K562 (cell line): ENCODE data around the gene CDH12. TPM values are rescaled to one million over a fixed set of nuclear protein-coding genes. Genes with fewer than 3 reads are reported as not detected.

Experiments used
- ATAC-seq: fragments of 200-7000 bp; cut with Tn5 transposase; 3 replicates; pipeline ENCODE4 v1.9.1; 2020; ENCODE audit warnings: moderate library complexity
- BruUV-seq: library from RNA; stranded (reverse); fragments of 400-500 nt; replicated peaks from 2 replicates; lab custom pipeline; 2021; lab: Mats Ljungman, UMichigan
- CTCF ChIA-PET: fragments of 300-600 bp; formaldehyde crosslinking; extraction: SDS; loops from one replicate; lab custom pipeline; 2021; ENCODE audit warnings: low intra/inter-chr PET ratio; lab: Yijun Ruan, JAX
- POLR2A ChIA-PET: fragments of 300-600, 350-650 bp; sonication (Branson Sonifier 250); formaldehyde crosslinking; extraction: SDS; loops from one replicate; lab custom pipeline; 2021; ENCODE audit warnings: antibody characterized with exemption, inconsistent platforms; lab: Yijun Ruan, JAX
- DNase-seq, 4 experiments: peaks; one replicate each; pipeline versions ENCODE4 v3.0.0 to v3.0.0-alpha.2; 2011 to 2018; ENCODE audit warnings: low spot score in 3 of 4, mixed read lengths in 3 of 4; ENCODE audit errors: extremely low read depth in 1 of 4
- FAIRE-seq: peaks from 2 replicates; lab custom pipeline; 2011; peaks lifted over from hg19 to GRCh38; lab: Jason Lieb, UNC
- H2AFZ ChIP-seq: 2 replicates; pipeline ENCODE4 v1.6.0; 2011; ENCODE audit warnings: low read depth, low read length, control low read depth, inconsistent platforms
- H3K27ac ChIP-seq: fragments of 200-600 bp; 3 replicates; pipeline ENCODE4 v1.8.0; 2011; ENCODE audit warnings: low read depth, mild to moderate bottlenecking, control low read depth, inconsistent platforms, low read length, moderate library complexity, mixed read lengths; ENCODE audit errors: extremely low read depth
- H3K27me3 ChIP-seq, 2 experiments: fragments of 300-600 bp in 1 of 2; 2 replicates in 1 of 2; 3 replicates in 1 of 2; pipeline versions ENCODE4 v1.6.0 to v1.8.0; 2011; ENCODE audit warnings: inconsistent platforms in 2 of 2, low read length in 2 of 2, mild to moderate bottlenecking in 1 of 2, mixed read lengths in 1 of 2, moderate library complexity in 1 of 2; ENCODE audit not compliant: control insufficient read depth in 2 of 2, insufficient read depth in 2 of 2
- H3K36me3 ChIP-seq: fragments of 300-600 bp; 3 replicates; pipeline ENCODE4 v1.8.0; 2011; ENCODE audit warnings: mild to moderate bottlenecking, low read length, inconsistent platforms; ENCODE audit not compliant: control insufficient read depth, insufficient read depth
- H3K4me1 ChIP-seq, 2 experiments: fragments of 200-600 bp in 1 of 2; replicated peaks in 1 of 2; 2 replicates in 1 of 2; 3 replicates in 1 of 2; pipeline versions ENCODE4 v1.5.1 to v1.8.0; 2011; ENCODE audit warnings: inconsistent platforms in 2 of 2, low read length in 2 of 2, mild to moderate bottlenecking in 1 of 2, mixed read lengths in 1 of 2, moderate library complexity in 1 of 2; ENCODE audit not compliant: control insufficient read depth in 2 of 2, insufficient read depth in 2 of 2
- H3K4me2 ChIP-seq: 2 replicates; pipeline ENCODE4 v1.6.1; 2011; ENCODE audit warnings: low read length, control low read depth, inconsistent platforms, mixed read lengths; ENCODE audit not compliant: insufficient read depth
- H3K4me3 ChIP-seq: fragments of 200-600 bp; sonication (generic), shearing (Covaris generic); 2 replicates; pipeline ENCODE4 v1.5.1; 2016; ENCODE audit warnings: control low read depth, inconsistent platforms
- H3K79me2 ChIP-seq: fragments of 200-600 bp; 3 replicates; pipeline ENCODE4 v1.8.0; 2011; ENCODE audit warnings: low read length, inconsistent platforms; ENCODE audit not compliant: control insufficient read depth, insufficient read depth
- H3K9ac ChIP-seq, 2 experiments: 2 replicates each; pipeline versions ENCODE4 v1.6.0 to v1.6.1; 2011; ENCODE audit warnings: low read depth in 2 of 2, low read length in 2 of 2, control low read depth in 1 of 2, inconsistent platforms in 1 of 2, mild to moderate bottlenecking in 1 of 2, mixed read lengths in 1 of 2; ENCODE audit not compliant: insufficient read depth in 1 of 2
- H3K9me1 ChIP-seq: one replicate; pipeline ENCODE4 v1.6.0; 2011; ENCODE audit warnings: inconsistent platforms, mild to moderate bottlenecking, low read length, moderate library complexity; ENCODE audit not compliant: control insufficient read depth, insufficient read depth
- H3K9me3 ChIP-seq: replicated peaks from 2 replicates; pipeline ENCODE4 v1.5.1; 2011; ENCODE audit warnings: low read depth, low read length, inconsistent platforms; ENCODE audit not compliant: control insufficient read depth, insufficient read depth
- H4K20me1 ChIP-seq: replicated peaks from 2 replicates; pipeline ENCODE4 v1.6.1; 2011; ENCODE audit warnings: low read length, inconsistent platforms, mixed read lengths; ENCODE audit not compliant: control insufficient read depth, insufficient read depth
- ARNT ChIP-seq, 2 experiments: fragments of 450-650 bp; IDR thresholded peaks; 2 replicates each; pipeline ENCODE4 v1.6.1; 2016; ENCODE audit warnings: mild to moderate bottlenecking in 1 of 2
- ASH1L ChIP-seq: fragments of 450-650 bp; IDR thresholded peaks from 2 replicates; pipeline ENCODE4 v1.6.1; 2018; ENCODE audit warnings: borderline replicate concordance, mild to moderate bottlenecking, low read depth; ENCODE audit not compliant: partially characterized antibody
- ESRRA ChIP-seq: fragments of 450-650 bp; IDR thresholded peaks from 2 replicates; pipeline ENCODE4 v1.6.1; 2014; ENCODE audit warnings: low read depth, mild to moderate bottlenecking, moderate library complexity, borderline replicate concordance
- ETS2 ChIP-seq: IDR thresholded peaks from 2 replicates; pipeline ENCODE4 v1.6.1; 2016; ENCODE audit warnings: borderline replicate concordance, missing genetic modification characterization, mild to moderate bottlenecking, moderate library complexity, missing compliant biosample characterization; ENCODE audit not compliant: poor library complexity, severe bottlenecking
- ETV6 ChIP-seq, 3 experiments: fragments of 150-350 bp in 1 of 3; sonication (generic) in 1 of 3; formaldehyde crosslinking in 1 of 3; IDR thresholded peaks; 2 replicates each; pipeline versions ENCODE4 v1.6.1 to v1.8.0; 2014 to 2022; ENCODE audit warnings: borderline replicate concordance in 2 of 3, low read depth in 2 of 3, antibody characterized with exemption in 1 of 3, low read length in 1 of 3, mild to moderate bottlenecking in 1 of 3, missing genetic modification reagents in 1 of 3
- FOXJ2 ChIP-seq: fragments of 200-800 bp; sonication (Bioruptor generic); IDR thresholded peaks from 2 replicates; pipeline ENCODE4 v1.6.1; 2016; ENCODE audit warnings: missing genetic modification characterization, missing compliant biosample characterization
- HNRNPL ChIP-seq: fragments of 200-400 bp; formaldehyde crosslinking; IDR thresholded peaks from 2 replicates; pipeline ENCODE4 v1.6.1; 2017; ENCODE audit warnings: low read depth, mild to moderate bottlenecking, low read length
- MBD2 ChIP-seq: sonication (generic); IDR thresholded peaks from 2 replicates; pipeline ENCODE4 v1.6.1; 2016; ENCODE audit warnings: low read depth, borderline replicate concordance
- MEIS2 ChIP-seq: fragments of 450-650 bp; IDR thresholded peaks from 2 replicates; pipeline ENCODE4 v1.6.1; 2014; ENCODE audit warnings: mild to moderate bottlenecking; ENCODE audit not compliant: partially characterized antibody
- MTA1 ChIP-seq: fragments of 450-650 bp; IDR thresholded peaks from 2 replicates; pipeline ENCODE4 v1.6.1; 2017; ENCODE audit warnings: borderline replicate concordance
- NFIC ChIP-seq: fragments of 450-650 bp; IDR thresholded peaks from 2 replicates; pipeline ENCODE4 v1.6.1; 2017; ENCODE audit warnings: mild to moderate bottlenecking, inconsistent platforms
- POLR2B ChIP-seq: fragments of 450-650 bp; IDR thresholded peaks from 2 replicates; pipeline ENCODE4 v1.6.1; 2018; ENCODE audit warnings: low read depth; ENCODE audit not compliant: partially characterized antibody
- SLC30A9 ChIP-seq: fragments of 250-450 bp; sonication (Bioruptor Pico); IDR thresholded peaks from 2 replicates; pipeline ENCODE4 v1.8.0; 2022; ENCODE audit warnings: mild to moderate bottlenecking, moderate library complexity
- TFAP4 ChIP-seq: sonication (generic); formaldehyde crosslinking; IDR thresholded peaks from 2 replicates; pipeline ENCODE4 v1.8.0; 2022; ENCODE audit warnings: missing genetic modification reagents, mild to moderate bottlenecking, moderate library complexity, borderline replicate concordance
- ZFP30 ChIP-seq: fragments of 250-450 bp; sonication (Bioruptor Pico); IDR thresholded peaks from 2 replicates; pipeline ENCODE4 v1.8.0; 2022; ENCODE audit warnings: moderate library complexity, mild to moderate bottlenecking, inconsistent platforms, borderline replicate concordance
- ZFPM2 ChIP-seq: fragments of 250-450 bp; sonication (Bioruptor Pico); IDR thresholded peaks from 2 replicates; pipeline ENCODE4 v1.5.1; 2022; ENCODE audit warnings: mild to moderate bottlenecking
- ZNF766 ChIP-seq: fragments of 200-800 bp; sonication (Bioruptor generic); conservative IDR thresholded peaks from 2 replicates; pipeline ENCODE4 v1.6.1; 2016; ENCODE audit warnings: missing genetic modification characterization, missing compliant biosample characterization
- WGBS: fragments of 100-300 bp; shearing (Covaris generic); methylation state at CpG from one replicate; pipeline ENCODE4 v1.1.6; 2016; ENCODE audit warnings: low coverage, mixed read lengths; ENCODE audit not compliant: insufficient coverage; ENCODE audit errors: missing lambda C conversion rate; 5-methylcytosine and 5-hydroxymethylcytosine counted together
- in situ Hi-C: fragments of 300-500 bp; cut with MboI; formaldehyde crosslinking; loops from 4 replicates; pipeline ENCODE4 v1.15.0; 2018; ENCODE audit warnings: inconsistent platforms, mixed read lengths
- intact Hi-C: fragments of 100-400 bp; cut with micrococcal nuclease; formaldehyde crosslinking; loops from 2 replicates; pipeline ENCODE4 v1.14.2; 2022
- polyA plus RNA-seq, 8 experiments: library from polyadenylated mRNA; depleted of rRNA in 4 of 8; stranded (reverse) in 5 of 8; unstranded in 3 of 8; fragments of >200 nt; fragmentation: Nextera tagmentation in 2 of 8; fragmentation: Illumina TruSeq in 1 of 8; extraction: Ambion mirVana in 2 of 8; extraction: Trizol in 1 of 8; gene quantifications; 2 replicates each; pipeline versions ENCODE4 v1.2.1 to v1.2.3, GENCODE V29; 2011 to 2014; ENCODE audit warnings: inconsistent platforms in 1 of 8, missing spikeins in 1 of 8
- total RNA-seq, 7 experiments: library from RNA; depleted of rRNA in 6 of 7; stranded (reverse); fragments of >200 nt in 6 of 7; fragmentation: Illumina TruSeq in 2 of 7; extraction: Trizol in 2 of 7; gene quantifications; 2 replicates each; pipeline versions ENCODE4 v1.2.1 to v1.2.3, GENCODE V29; 2011 to 2021; ENCODE audit warnings: low replicate concordance in 1 of 7

The CDH12 gene
- total and polyA plus RNA-seq, 9 of the 15 experiments (the other 6 are each of a cell fraction or from before 2014, with no cell fraction given) = 0.03 to 1.7 (median 0.37) TPM

GRCh38 chr5:22896152-22896551, 43.0 kb upstream of the CDH12 start:
- H3K79me2 ChIP-seq = no peaks in the 10 kb centered on the region
- FAIRE-seq (no peak), DNase-seq (no peak), ATAC-seq (no peak)
- no peaks in the 10 kb centered on the region for H3K4me1 ChIP-seq
- no peaks in the 10 kb centered on the region; the same call in none of the 2 replicates for H3K9me3 ChIP-seq
- H2AFZ ChIP-seq = no peak overlapping the region
- H3K9me1 ChIP-seq = no peaks in the 10 kb centered on the region
- no peaks in the 10 kb centered on the region for H4K20me1 ChIP-seq
- H3K27me3 ChIP-seq = no peaks in the 10 kb centered on the region
- WGBS = 1% methylated on average over 5 of the region's 5 CpGs
- no peak for TF ChIP-seq NFIC
- TF ChIP-seq HNRNPL = no peak
- H3K27ac ChIP-seq = no peak overlapping the region
- CTCF ChIA-PET = no interaction called here
- in situ Hi-C loops (no loop called here), intact Hi-C loops (no loop called here)
- H3K4me3 ChIP-seq = no peak overlapping the region
- H3K36me3 ChIP-seq = no peaks in the 10 kb centered on the region
- POLR2A ChIA-PET = no interaction called here
- no peak overlapping the region for H3K9ac ChIP-seq
- no peak overlapping the region for H3K4me2 ChIP-seq
- BruUV-seq = no TSS peak

GRCh38 chr5:22892441-22892840, 39.3 kb upstream of the CDH12 start:
- Histone ChIP-seq H3K27me3 (no peaks in the 10 kb centered on the region), H3K4me3 (no peak overlapping the region), H2AFZ (no peak overlapping the region), H3K79me2 (no peaks in the 10 kb centered on the region), H3K9me3 (no peaks in the 10 kb centered on the region; the same call in 1 of the 2 replicates), H3K36me3 (no peaks in the 10 kb centered on the region), H3K9me1 (no peaks in the 10 kb centered on the region), H3K4me1 (no peaks in the 10 kb centered on the region), H3K27ac (no peak overlapping the region), H3K4me2 (no peak overlapping the region), H3K9ac (no peak overlapping the region), H4K20me1 (no peaks in the 10 kb centered on the region)
- ATAC-seq = no peak
- 1% methylated on average over 4 of the region's 4 CpGs for WGBS
- intact Hi-C loops (no loop called here), in situ Hi-C loops (no loop called here)
- TF ChIP-seq ETV6 (IDR thresholded peaks at IDR 0.05; ENCODE audit: borderline replicate concordance in 1 of 2, low read depth in 2 of 2, low read length in 1 of 2) = no peak
- no peak for TF ChIP-seq ETV6 (CRISPR knock-in tag; IDR thresholded peaks at IDR 0.05; ENCODE audit: borderline replicate concordance)
- no peak for TF ChIP-seq POLR2B
- TF ChIP-seq ZFPM2 (CRISPR knock-in tag) = no peak
- TF ChIP-seq ZFP30 = no peak
- TF ChIP-seq ARNT (IDR thresholded peaks at IDR 0.05) = no peak
- TF ChIP-seq MEIS2 = no peak
- TF ChIP-seq TFAP4 = no peak
- no peak for TF ChIP-seq FOXJ2 (tag)
- no peak for TF ChIP-seq ASH1L
- TF ChIP-seq ZNF766 (CRISPR knock-in tag) = no peak
- no peak for TF ChIP-seq ESRRA
- TF ChIP-seq MBD2 = no peak
- TF ChIP-seq SLC30A9 (CRISPR knock-in tag) = no peak
- TF ChIP-seq MTA1 = no peak
- no peak for TF ChIP-seq ETS2 (tag)
- no TSS peak for BruUV-seq
- no peak for FAIRE-seq
- POLR2A ChIA-PET = no interaction called here
- no peak for DNase-seq
- CTCF ChIA-PET = no interaction called here
